HepG2 (cell line): ENCODE measurements around the gene DOCK2.

Source experiments
- MAX ChIP-seq: IDR thresholded peaks from 2 replicates; pipeline ENCODE4 v1.6.1; 2012; ENCODE audit warnings: inconsistent platforms
- NR1H2 ChIP-seq: sonication (generic); formaldehyde crosslinking; IDR thresholded peaks from 2 replicates; pipeline ENCODE4 v1.8.1; 2022; ENCODE audit warnings: low read depth, missing genetic modification reagents, borderline replicate concordance
- PATZ1 ChIP-seq: sonication (generic); formaldehyde crosslinking; IDR thresholded peaks from 2 replicates; pipeline ENCODE4 v1.4.0; 2020; ENCODE audit warnings: missing genetic modification reagents
- POLR2A ChIP-seq, 2 experiments: IDR thresholded peaks; 2 replicates each; pipeline ENCODE4 v1.6.1; 2011; ENCODE audit warnings: low read depth in 2 of 2, low read length in 2 of 2, mild to moderate bottlenecking in 1 of 2, moderate library complexity in 1 of 2; ENCODE audit not compliant: insufficient read depth in 1 of 2

- TF ChIP-seq MAX (no peak), NR1H2 (CRISPR knock-in tag) (no peak), POLR2A (IDR thresholded peaks at IDR 0.05; ENCODE audit: insufficient read depth in 1 of 2, low read depth in 2 of 2, low read length in 2 of 2) (no peak), PATZ1 (no peak)
Measured at GRCh38 chr5:169913479-169913878, 276.4 kb downstream of the DOCK2 start.
